GM12874 (cell line): Measurements from ENCODE around the gene ABO.

Experiments used
- CTCF ChIP-seq: IDR thresholded peaks from 2 replicates; pipeline ENCODE4 v1.5.1; 2011; ENCODE audit warnings: low read depth, mild to moderate bottlenecking, control low read depth, low read length, moderate library complexity; ENCODE audit not compliant: insufficient read depth

Gene ABO

GRCh38 chr9:133275105-133276000 is at the start of gene ABO:
TSS of gene ABO (minus strand) at chr9:133275201.
- TF ChIP-seq CTCF: no peak

- TF ChIP-seq CTCF: no peak
These were observed 49.1 kb upstream of the ABO start for GRCh38 chr9:133323991-133324703.

- TF ChIP-seq CTCF: no peak
These were observed 48.2 kb upstream of the ABO start for GRCh38 chr9:133323211-133323610.

GRCh38 chr9:133322701-133323100 is 47.7 kb upstream of the ABO start:
- no peak for TF ChIP-seq CTCF

- no peak for TF ChIP-seq CTCF
These were observed 46.5 kb upstream of the ABO start for GRCh38 chr9:133321411-133321935.

- TF ChIP-seq CTCF: no peak
These were observed 45.5 kb upstream of the ABO start for GRCh38 chr9:133320421-133320881.

GRCh38 chr9:133315997-133316396 is 41.0 kb upstream of the ABO start:
- no peak for TF ChIP-seq CTCF
